BLaER1 treated with 17β-estradiol and CSF1 and Interleukin-3, amounts not matched to agents 10 nM and 100 nM (cell line): ENCODE measurements around the gene CCDC92.
A peak's percentile ranks its signal among the peaks of the same experiment; 100 is the strongest.

Experiments
- H3K27ac ChIP-seq, 11 experiments: shearing (Covaris generic); formaldehyde crosslinking; 2 replicates each; pipeline ENCODE4 v1.8.1; 2022
- H3K27me3 ChIP-seq, 11 experiments: shearing (Covaris generic); formaldehyde crosslinking; 2 replicates each; pipeline ENCODE4 v1.8.1; 2022
- H3K36me3 ChIP-seq, 11 experiments: shearing (Covaris generic); formaldehyde crosslinking; 2 replicates each; pipeline ENCODE4 v1.8.1; 2022
- H3K4me1 ChIP-seq, 10 experiments: shearing (Covaris generic); formaldehyde crosslinking; 2 replicates each; pipeline ENCODE4 v1.8.1; 2022
- H3K4me2 ChIP-seq, 11 experiments: shearing (Covaris generic); formaldehyde crosslinking; 2 replicates each; pipeline ENCODE4 v1.8.1; 2022
- H3K4me3 ChIP-seq, 10 experiments: shearing (Covaris generic); formaldehyde crosslinking; 2 replicates each; pipeline ENCODE4 v1.8.1; 2022
- H3K9ac ChIP-seq, 11 experiments: shearing (Covaris generic); formaldehyde crosslinking; 2 replicates each; pipeline ENCODE4 v1.8.1; 2022
- H3K9me3 ChIP-seq, 11 experiments: shearing (Covaris generic); formaldehyde crosslinking; replicated peaks in 1 of 11; 2 replicates each; pipeline ENCODE4 v1.8.1; 2022
- H4K20me1 ChIP-seq, 11 experiments: shearing (Covaris generic); formaldehyde crosslinking; 2 replicates each; pipeline ENCODE4 v1.8.1; 2022
- Cebpa-rat ChIP-seq, 11 experiments: shearing (Covaris generic); IDR thresholded peaks; 2 replicates each; pipeline ENCODE4 v1.8.1; 2022

CCDC92 gene

GRCh38 chr12:123931686-123932321 lies 40.8 kb downstream of the CCDC92 start:
- Histone ChIP-seq H3K9me3 (no peaks in the 10 kb centered on the region), H3K27me3 (peaks cover 0 to 27% (median 0%) of the 10 kb centered on the region in 11 experiments; a peak in 8 of 22 replicates), H3K4me2 (peak overlapping the region in 7 of 11 experiments; percentile 8 to 94 (median 44); a peak in 10 of 22 replicates), H3K36me3 (peaks cover 0 to 13% (median 11%) of the 10 kb centered on the region in 11 experiments; a peak in 16 of 22 replicates), H3K4me1 (peaks cover 38 to 86% (median 65%) of the 10 kb centered on the region in 10 experiments), H3K4me3 (no peak overlapping the region), H3K9ac (no peak overlapping the region), H4K20me1 (peaks cover 0 to 66% (median 44%) of the 10 kb centered on the region in 11 experiments; a peak in 18 of 22 replicates), H3K27ac (no peak overlapping the region)
- TF ChIP-seq Cebpa-rat (IDR thresholded peaks at IDR 0.05), result no peak

DNA sequence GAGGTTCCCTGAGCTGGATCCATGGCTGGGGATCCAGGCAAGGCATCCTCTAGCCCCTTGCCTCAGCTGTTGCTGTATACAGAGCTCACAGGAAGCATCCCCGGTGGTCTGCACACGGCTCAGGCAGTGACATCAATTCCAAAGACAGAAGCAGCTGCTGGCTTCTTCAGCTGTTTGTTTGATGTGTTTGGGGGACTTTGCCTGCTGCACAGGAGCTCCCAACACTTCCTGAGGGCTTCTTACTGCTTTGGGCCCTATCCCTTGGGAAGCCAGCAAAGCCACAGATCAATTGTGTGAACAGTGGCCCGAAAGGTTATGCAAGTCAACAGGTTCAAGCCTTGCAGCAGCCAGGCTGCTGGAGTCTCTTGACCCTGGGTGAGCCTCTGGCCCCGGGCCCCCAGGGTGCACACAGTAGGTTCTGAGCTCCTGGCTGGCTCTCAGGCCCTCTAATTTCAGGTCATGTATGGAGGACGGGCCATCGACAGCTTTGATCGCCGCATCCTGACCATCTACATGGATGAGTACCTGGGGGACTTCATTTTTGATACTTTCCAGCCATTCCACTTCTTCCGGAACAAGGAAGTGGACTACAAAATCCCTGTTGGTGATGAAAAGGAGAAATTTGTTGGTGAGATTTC lies 42.6 kb downstream of the CCDC92 start:
- Histone ChIP-seq H4K20me1 (peaks cover 0 to 57% (median 43%) of the 10 kb centered on the region in 11 experiments; a peak in 18 of 22 replicates), H3K9ac (no peak overlapping the region), H3K4me3 (no peak overlapping the region), H3K27me3 (peaks cover 0 to 31% (median 0%) of the 10 kb centered on the region in 11 experiments; a peak in 8 of 22 replicates), H3K27ac (no peak overlapping the region), H3K4me2 (peak overlapping the region; percentile 76 to 97 (median 90); a peak in 19 of 22 replicates), H3K9me3 (no peaks in the 10 kb centered on the region), H3K36me3 (no peaks in the 10 kb centered on the region), H3K4me1 (peaks cover 38 to 87% (median 68%) of the 10 kb centered on the region in 10 experiments)
- TF ChIP-seq Cebpa-rat (IDR thresholded peaks at IDR 0.05), result no peak

DNA sequence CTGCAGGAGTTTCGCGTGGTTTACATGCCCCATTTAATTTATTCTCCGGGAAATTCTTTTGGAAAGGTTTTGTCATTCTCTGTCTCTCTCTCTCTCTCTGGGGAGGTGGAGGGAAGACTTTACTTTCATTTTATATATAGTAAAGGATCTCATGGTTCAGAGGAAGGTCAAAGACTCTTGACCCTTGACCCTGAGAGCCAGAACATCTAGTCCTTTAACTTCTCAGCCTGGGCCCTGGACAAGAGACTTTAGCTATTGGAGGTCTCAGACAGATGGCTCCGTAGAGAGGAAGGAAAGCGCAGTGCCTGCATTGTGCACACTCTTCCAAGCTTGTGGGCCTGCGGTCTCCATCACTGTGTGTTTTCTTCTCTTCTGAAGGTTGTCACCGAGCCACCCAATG lies 43.7 kb downstream of the CCDC92 start:
- H3K9me3 ChIP-seq, result no peaks in the 10 kb centered on the region

GRCh38 chr12:123928274-123928865 lies 44.3 kb downstream of the CCDC92 start:
- no peak for TF ChIP-seq Cebpa-rat (IDR thresholded peaks at IDR 0.05)
- H3K9me3 ChIP-seq, result no peaks in the 10 kb centered on the region

More for the DNA sequence above, 43.7 kb downstream of the CCDC92 start:
- Histone ChIP-seq H3K4me2 (peak overlapping the region; percentile 76 to 97 (median 90)), H3K27ac (no peak overlapping the region), H3K27me3 (peaks cover 0 to 31% (median 0%) of the 10 kb centered on the region in 11 experiments; a peak in 8 of 22 replicates), H3K4me3 (peak overlapping the region in 1 of 10 experiments; percentile 5; a peak in 1 of 20 replicates), H3K36me3 (no peaks in the 10 kb centered on the region), H4K20me1 (peaks cover 0 to 45% (median 35%) of the 10 kb centered on the region in 11 experiments; a peak in 18 of 22 replicates), H3K4me1 (peaks cover 26 to 75% (median 56%) of the 10 kb centered on the region in 10 experiments), H3K9ac (no peak overlapping the region)
- no peak for TF ChIP-seq Cebpa-rat (IDR thresholded peaks at IDR 0.05)

DNA sequence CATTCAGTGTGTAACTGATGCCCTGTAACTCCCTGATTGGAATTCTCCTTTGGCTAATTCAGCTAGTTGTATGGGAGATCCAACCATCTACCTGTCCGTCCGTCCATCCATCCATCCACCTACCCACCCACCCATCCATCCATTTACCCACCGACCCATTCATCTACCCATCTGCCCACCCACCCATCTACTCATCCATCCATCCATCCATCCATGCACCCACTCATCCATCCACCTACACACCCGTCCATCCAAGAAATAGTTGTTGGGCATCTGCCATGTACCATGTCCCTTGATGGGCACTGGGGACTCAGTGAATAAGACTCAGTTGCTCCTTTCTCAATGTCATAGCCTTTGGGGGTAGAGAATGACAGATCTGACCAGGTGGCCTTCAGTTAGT lies 48.1 kb downstream of the CCDC92 start:
- no peaks in the 10 kb centered on the region for H3K9me3 ChIP-seq
- no peak overlapping the region for H3K27ac ChIP-seq
- H3K27me3 ChIP-seq, result peaks cover 0 to 19% (median 0%) of the 10 kb centered on the region in 11 experiments; a peak in 8 of 22 replicates
- no peak for TF ChIP-seq Cebpa-rat (IDR thresholded peaks at IDR 0.05)
- H3K4me3 ChIP-seq, result no peak overlapping the region
- H3K9ac ChIP-seq, result no peak overlapping the region
- H3K36me3 ChIP-seq, result no peaks in the 10 kb centered on the region
- peaks cover 24 to 49% (median 35%) of the 10 kb centered on the region in 10 experiments for H3K4me1 ChIP-seq
- H3K4me2 ChIP-seq, result no peak overlapping the region
- H4K20me1 ChIP-seq, result peaks cover 0 to 28% (median 24%) of the 10 kb centered on the region in 11 experiments; a peak in 18 of 22 replicates

More at GRCh38 chr12:123928274-123928865, 44.3 kb downstream of the CCDC92 start:
- Histone ChIP-seq H4K20me1 (peaks cover 0 to 40% (median 33%) of the 10 kb centered on the region in 11 experiments; a peak in 18 of 22 replicates), H3K27ac (no peak overlapping the region), H3K27me3 (peaks cover 0 to 31% (median 0%) of the 10 kb centered on the region in 11 experiments; a peak in 8 of 22 replicates), H3K4me3 (peak overlapping the region in 6 of 10 experiments; percentile 1 to 27 (median 12); a peak in 6 of 20 replicates), H3K9ac (0 out of 22 replicates have a peak overlapping the region, but pooled peaks of 1 of the 11 experiments have one; percentile 9), H3K36me3 (no peaks in the 10 kb centered on the region), H3K4me1 (peaks cover 26 to 70% (median 51%) of the 10 kb centered on the region in 10 experiments), H3K4me2 (peak overlapping the region; percentile 76 to 97 (median 90))

DNA sequence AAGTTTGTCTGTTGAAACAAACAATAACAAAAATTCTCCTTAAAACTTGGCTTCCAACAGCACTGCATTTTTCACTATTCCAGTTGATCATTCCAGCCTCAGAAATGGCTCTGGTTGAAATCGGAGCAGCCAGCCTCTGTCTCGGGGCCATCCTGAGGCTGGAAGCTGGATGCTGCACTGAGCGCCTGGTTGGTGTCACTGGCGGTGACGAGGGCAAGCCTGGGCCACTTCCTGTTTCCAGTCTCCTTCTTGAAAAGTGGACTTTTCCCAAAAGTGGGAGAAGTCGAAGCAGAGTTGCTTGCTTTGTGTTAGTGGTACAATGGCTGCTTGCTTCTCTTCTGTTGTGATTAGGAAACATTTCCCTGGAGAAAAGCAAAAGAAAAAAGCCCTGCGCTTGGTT lies 48.7 kb downstream of the CCDC92 start:
- no peak for TF ChIP-seq Cebpa-rat (IDR thresholded peaks at IDR 0.05)
- no peaks in the 10 kb centered on the region for H3K36me3 ChIP-seq
- H3K4me3 ChIP-seq, result no peak overlapping the region
- H3K27ac ChIP-seq, result no peak overlapping the region
- no peak overlapping the region for H3K4me2 ChIP-seq
- peaks cover 0 to 14% (median 0%) of the 10 kb centered on the region in 11 experiments; a peak in 4 of 22 replicates for H3K27me3 ChIP-seq
- peaks cover 17 to 43% (median 29%) of the 10 kb centered on the region in 10 experiments for H3K4me1 ChIP-seq
- peaks cover 0 to 22% (median 18%) of the 10 kb centered on the region in 11 experiments; a peak in 17 of 22 replicates for H4K20me1 ChIP-seq
- no peak overlapping the region for H3K9ac ChIP-seq
- no peaks in the 10 kb centered on the region for H3K9me3 ChIP-seq

- peaks cover 0 to 14% (median 0%) of the 10 kb centered on the region in 11 experiments; a peak in 4 of 22 replicates for H3K27me3 ChIP-seq
- H3K36me3 ChIP-seq, result peaks cover 0 to 2% (median 0%) of the 10 kb centered on the region in 11 experiments; a peak in 1 of 22 replicates
- no peak for TF ChIP-seq Cebpa-rat (IDR thresholded peaks at IDR 0.05)
- no peak overlapping the region for H3K9ac ChIP-seq
- H3K27ac ChIP-seq, result no peak overlapping the region
- no peak overlapping the region for H3K4me2 ChIP-seq
- H3K4me3 ChIP-seq, result no peak overlapping the region
- H3K9me3 ChIP-seq, result no peaks in the 10 kb centered on the region
- peaks cover 9 to 34% (median 20%) of the 10 kb centered on the region in 10 experiments for H3K4me1 ChIP-seq
- peaks cover 0 to 13% (median 9%) of the 10 kb centered on the region in 11 experiments; a peak in 17 of 22 replicates for H4K20me1 ChIP-seq
Observed at GRCh38 chr12:123923038-123923437, 49.6 kb downstream of the CCDC92 start.

DNA sequence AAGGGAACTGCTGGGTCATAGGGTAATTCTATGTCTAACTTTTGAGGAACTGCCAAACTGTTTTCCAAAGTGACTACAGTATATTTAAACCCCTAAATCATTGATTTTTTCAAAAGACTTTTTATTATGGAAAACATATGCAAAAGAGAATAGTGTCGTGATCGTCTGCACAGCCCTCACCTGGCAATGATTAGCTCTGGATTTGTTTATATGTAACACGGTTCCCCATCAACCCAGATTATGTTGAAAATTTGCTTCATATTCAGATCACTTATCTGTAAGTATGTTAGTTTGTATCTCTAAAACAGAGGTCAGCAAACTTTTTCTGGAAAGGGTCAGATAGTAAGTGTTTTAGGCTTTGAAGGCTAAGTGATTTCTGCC lies 52.7 kb downstream of the CCDC92 start:
- Histone ChIP-seq H3K27ac (no peak overlapping the region), H3K9ac (no peak overlapping the region), H3K36me3 (peaks cover 0 to 8% (median 0%) of the 10 kb centered on the region in 11 experiments; a peak in 1 of 22 replicates), H3K4me3 (no peak overlapping the region), H3K4me1 (peaks cover 0 to 19% (median 2%) of the 10 kb centered on the region in 10 experiments; a peak in 6 of 20 replicates), H4K20me1 (no peaks in the 10 kb centered on the region), H3K4me2 (peak overlapping the region in 2 of 11 experiments; percentile 1 to 3; a peak in 3 of 22 replicates), H3K27me3 (no peaks in the 10 kb centered on the region), H3K9me3 (no peaks in the 10 kb centered on the region)
- no peak for TF ChIP-seq Cebpa-rat (IDR thresholded peaks at IDR 0.05)
